NCI-H69 (cell line): ENCODE data around the gene KAZN.
"Not testable (repeated sequence)": the region's sequence is repeated elsewhere in the genome, so short reads cannot be mapped to it uniquely, and the experiment has no call there.

Experiments used
- DNase-seq: peaks from one replicate; lab custom pipeline; 2025; lab: John Stamatoyannopoulos, UW

The KAZN gene

DNA sequence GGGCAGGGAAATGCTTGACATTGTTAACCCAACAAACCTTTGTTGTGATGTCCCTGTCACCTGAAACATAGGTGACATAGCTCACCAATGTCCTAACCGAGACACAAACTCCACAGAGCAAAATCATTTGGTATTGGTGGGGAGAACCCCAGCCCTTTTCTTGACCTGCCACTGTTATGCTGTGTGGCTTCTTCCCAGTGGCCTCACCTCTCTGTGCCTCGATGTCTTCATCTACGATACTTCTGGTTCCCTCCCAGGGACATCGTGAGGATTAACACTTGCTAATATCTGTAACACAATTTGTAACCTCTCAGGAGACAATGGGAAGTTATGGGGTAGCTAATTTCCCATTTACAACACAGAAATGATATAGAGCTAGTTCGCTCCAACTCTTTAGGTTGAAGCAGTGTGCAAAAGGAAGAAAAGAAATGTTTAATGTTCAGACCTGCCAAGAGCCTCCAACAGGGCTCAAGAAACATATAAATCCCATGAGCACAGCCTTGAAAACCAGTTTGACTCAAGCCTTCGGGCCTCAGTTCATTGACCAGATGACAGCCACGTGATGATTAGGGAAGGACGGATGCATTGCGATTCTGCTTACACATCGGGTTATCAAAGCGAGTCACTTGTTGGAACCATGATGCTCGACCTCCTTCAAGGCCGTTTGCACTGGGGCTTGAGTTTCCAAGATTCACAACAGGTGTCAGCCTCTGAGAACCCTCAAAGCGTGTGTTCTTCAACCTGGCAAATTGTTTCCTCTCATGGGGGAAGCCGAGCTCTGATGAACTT, 517.3 kb downstream of the KAZN start:
- no peak for DNase-seq

DNA sequence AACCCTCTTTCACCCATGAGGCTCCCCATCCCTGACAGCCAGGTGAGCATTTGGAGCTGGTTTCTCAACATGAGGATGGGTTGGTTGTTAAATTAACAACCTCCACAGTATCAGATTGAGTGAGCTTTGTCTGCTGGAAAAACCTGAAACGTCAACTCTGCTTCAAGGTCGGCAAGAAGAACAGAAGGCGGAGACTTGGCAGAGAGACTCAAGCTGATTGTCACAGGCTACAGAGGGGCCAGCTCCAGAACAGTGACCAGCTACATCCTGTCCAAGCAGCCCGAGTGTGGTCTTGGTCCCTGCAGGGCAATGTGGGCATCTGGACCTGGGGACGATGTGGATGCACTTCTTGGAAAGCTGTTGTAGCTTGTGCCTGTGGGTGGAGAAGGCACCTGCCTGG, 518.5 kb downstream of the KAZN start:
- DNase-seq = no peak

DNA sequence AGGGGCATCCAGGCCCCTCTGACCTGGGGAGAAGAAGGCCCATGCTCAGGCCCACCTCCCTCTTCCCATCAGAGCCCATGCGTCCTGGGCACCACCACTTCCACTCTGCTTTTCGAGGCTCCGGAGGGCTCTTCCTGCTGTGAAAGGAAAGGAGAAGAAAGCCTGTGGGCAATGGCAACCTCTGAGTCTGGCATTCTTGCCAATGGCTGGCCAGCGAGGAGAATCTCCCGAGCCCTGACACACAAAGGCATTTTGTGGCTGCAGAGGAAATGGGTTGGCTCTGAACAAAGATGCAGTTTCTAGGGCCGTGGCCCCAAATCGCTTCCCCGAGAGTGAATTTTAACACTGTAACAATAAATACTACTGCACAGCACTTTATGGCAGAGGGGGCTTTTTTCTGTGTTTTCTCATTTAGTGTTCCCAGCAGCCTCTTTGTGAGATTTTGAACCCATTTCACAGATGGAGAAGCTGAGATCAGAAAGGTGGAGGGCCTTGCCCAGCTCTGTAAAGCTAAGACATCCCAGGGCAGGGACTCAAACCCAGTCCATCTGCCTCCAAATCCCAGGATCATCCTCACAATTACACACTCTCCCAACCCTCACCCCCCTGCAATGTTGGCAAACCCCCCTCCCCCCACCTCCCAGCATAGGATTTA, 519.3 kb downstream of the KAZN start:
- no peak for DNase-seq

DNA sequence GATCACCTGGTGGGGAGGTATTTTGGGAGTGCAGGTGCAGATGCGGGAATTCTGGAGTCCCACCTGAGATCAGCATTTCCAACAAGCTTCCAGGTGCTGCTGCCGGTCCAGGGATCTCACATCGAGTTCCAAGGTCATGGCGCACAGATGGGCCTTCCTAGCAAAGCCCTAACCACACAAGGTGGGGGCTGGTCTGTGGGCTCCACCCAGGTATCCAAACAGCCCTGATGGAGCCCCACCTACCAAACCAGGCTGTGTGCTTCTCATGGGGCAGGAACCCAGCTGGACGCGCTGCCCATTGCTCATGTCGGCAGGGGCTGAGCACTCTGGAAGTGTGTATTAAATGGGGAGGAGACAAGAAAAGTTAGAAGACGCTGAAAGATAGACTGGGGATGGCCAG, 520.1 kb downstream of the KAZN start:
- DNase-seq = no peak

DNA sequence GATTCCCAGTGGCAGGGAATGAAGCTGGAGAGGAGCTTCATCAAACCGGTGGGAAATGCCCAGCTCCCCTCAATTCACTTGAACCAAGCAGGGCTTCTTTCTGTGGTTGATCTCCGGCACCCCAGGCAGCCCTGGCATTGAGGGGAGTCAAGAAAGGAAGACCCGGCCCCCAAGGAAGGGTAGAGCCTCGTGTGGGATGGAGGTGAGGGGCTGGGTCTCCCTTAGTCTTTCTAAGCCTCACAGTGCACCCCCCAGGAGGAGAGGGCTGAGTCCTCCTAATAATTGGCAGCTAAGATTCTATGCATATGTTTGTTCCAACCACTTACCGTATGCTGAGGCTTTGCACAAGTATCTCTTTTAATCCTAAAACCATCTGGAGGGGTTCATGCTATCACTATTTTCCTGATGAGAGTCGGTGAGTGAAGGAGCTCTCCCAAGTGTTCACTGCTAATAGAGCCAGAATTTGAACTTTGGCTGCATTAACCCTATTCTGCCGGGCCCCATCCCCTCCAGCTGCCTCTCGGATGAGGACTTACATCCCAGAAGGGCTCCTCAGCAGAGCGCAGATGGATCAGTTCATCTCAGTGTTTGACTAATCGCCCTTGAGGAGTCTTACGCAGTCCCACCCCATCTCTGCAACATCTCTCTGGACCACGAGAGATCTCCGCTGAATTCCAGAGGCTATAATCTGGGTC, 521.9 kb downstream of the KAZN start:
- DNase-seq = no peak

DNA sequence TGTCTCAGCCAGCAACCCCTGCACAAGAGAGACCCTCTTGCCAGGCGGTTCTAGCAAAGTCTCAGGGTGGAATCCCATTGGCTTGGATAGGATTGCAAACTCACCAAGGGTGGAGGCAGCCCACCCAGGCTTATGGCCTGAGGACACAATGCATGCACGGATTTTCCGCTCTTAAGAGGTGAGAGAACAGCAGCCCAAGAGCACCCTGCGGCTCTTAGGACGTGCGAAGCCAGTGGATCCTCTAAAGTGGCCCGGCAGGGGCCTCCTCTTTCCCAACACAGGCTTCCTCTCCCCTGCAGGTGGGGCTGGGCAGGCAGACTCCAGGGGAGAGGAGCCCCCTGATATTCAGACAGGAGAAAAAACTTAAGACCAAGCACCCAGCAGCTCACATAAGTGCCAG, 523.8 kb downstream of the KAZN start:
- peak; percentile 22 for DNase-seq

DNA sequence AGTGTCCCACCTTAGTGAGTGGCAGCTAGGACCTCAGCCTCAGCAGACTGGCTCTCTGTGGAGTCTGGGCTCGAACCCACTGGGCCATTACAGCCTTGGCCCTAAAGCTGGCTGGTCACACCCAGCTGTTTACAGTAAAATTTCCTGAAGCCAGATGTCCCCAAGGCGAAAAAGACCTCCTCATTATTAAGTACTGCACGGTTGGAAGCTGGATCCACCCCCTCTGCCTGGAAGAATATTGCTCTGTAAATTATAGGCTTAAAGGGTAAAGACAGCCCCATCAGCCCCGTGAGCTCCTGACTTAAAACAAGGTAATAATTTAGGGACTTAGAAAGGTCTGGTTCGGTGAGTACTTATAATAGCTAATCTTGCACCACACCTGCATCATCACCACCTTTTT, 524.8 kb downstream of the KAZN start:
- peak; percentile 93 for DNase-seq

DNA sequence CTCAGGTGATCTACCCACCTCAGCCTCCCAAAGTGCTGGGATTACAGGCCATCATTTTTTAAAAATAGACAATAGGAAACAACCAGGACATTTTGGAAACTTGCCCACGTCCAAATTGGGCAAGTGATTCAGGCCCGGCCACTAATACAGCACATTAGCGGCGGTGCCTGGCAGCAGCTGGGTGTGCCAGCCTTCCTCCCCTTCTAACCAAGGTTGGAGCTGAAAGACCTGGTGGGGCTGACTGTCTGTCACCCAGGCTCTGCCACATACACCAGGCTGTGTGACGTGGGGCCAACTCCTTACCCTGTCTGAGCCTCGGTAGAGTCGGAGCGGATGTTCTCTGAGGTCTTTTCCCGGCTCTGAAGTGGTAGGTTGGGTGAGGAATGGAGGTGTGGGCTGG, 525.4 kb downstream of the KAZN start:
- peak; percentile 81 for DNase-seq

DNA sequence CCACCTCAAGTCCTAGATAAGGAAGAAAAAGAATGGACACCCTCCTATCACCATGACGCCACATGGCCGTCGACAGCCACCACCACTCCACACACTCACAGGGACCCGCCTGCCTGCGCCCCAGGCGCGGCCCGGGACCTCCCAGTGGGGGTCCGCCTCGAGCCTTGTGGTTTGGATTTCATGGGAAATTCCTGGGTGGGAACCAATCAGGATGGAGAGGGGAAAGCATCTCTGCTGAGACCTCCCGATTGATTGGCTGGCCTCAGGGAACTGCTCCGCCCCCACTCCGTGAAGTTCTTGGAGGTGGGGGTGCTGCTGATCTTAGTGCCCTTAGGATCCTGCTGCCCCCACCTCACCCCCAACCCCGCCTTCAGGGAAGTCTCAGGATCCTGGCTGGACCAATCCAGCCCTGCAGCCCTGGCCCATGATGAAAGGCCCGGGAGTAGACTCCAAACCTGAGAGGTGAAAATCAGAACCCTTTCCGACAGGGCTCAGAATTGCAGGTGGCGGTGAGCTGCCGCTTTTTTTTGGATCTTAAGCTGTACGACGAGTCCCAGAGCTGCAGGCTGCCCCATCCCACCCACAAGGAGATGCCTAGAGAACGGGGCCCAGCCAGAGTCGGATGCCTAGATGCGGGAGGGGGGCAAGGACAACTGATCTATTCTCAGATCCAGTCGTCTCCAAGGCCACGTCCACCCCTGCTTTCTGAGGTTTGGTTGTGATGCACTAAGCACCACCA, 526.0 kb downstream of the KAZN start:
- no peak for DNase-seq

DNA sequence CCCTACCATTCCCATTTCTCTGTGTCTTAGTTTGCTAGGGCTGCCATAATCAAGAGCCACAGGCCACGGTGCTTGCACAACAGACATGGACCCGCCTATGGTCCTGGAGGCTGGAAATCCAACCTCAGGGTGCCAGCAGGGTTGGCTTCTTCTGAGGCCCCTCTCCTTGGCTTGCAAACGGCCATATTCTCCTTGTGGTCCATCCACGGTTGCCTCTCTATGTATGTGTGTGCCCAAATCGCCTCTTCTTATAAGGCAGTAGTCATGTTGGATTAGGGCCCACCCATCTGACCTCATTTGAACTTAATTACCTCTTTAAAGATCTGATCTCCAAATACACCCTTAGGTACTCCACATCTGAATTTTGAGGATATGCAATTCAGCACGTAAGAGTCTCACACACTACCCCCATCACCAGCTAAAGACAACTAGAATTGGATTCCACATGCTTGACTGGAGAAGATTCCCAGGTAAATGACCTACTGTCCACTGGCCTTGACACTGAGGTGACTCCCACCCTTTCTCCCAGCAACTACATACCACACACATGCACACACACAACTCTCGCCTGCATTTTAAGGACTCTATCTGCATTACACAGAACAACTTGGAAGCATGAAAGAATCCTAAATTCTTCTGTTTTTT, 526.7 kb downstream of the KAZN start:
- no peak for DNase-seq

DNA sequence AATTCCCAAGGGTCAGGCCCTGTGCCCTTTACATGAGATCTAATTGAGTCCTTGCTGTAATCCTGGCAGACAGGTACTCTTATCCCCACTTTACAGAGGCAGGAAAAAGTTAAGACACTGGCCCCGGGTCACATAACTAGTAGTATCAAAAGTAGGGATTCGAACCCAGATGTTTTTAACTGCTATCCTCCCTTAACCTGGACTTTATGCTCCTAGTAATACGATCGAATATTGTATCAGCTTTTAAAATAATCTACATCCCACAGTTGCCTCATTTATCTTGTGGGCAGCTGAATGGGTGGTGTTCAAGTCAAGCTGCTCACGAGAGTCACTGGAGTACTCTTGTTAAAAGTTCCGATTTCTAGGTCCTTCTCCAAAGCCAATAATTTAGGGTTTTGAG, 529.6 kb downstream of the KAZN start:
- no peak for DNase-seq

DNA sequence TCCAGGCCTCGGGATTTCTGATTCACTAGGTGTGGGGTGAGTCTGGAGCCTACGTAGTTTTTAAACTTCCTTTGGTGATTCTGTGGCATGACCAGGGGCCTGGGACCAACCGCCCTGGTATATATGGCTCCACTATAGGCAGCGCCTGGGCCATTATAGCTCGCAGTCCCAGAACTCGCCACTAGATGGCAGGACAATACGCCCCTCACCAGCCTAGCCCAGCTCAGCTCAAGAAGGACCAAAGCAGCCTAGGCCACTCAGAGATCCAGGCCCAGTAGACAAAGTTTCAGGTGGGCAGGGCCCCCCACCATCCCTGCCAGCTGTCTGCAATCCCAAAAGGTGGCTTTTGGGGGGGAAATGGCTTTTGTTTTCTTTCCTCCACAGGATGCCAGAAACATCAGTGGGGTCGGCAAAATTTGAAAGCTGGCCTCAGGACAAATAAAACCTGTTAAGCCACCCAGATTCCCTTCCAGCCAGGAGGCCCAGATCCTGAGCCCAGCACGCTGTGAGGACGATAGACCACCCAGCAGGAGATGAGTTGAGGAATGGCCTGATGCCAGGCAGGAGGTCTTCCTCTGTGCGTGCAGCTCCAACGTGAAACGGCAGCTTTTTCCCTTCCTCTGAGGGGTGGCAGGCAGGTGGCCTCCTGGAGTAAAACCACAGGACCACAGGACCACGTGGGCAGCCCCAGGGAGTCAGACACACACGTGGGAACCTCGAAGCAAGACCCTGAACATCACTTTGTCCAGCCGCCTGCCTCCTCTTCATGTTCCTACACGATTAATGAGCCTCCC, 530.2 kb downstream of the KAZN start:
- peak; percentile 69 for DNase-seq

DNA sequence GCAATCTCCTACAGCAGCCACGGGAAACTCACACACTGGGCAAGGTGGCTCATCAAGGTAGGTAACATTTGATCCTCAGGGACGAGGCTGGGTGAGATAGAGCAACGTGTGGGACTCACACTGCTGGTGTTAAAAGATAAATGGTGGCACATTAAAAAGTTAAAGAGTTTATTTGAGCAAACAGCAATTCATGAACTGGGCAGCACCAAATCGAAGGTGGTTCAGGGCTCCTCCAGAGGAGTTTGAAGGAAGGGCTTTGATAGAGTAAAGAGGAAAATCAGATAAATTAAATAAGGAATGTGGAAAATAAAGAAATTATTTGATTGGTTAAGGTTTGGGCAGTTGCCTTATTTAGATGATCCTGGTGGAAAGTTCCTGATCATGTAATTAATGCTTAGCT, 531.5 kb downstream of the KAZN start:
- no peak for DNase-seq

DNA sequence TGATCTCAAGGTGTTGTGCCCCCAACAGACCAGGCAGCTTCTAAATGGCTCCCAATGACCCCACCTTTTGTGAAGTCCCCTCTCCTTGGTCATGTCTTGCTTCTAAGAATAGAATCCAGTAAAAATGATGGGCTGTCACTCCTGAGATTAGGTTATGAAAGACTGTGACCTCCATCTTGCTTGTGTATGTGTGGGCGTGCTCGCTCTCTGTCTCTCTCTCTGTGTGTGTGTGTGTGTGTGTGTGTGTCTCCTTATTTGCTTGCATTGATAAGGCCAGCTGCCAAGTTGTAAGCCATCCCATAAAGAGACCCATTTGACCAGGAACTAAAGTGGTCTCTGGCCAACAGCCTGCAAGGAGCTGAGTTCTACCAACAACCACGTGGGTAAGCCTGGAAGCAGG, 532.1 kb downstream of the KAZN start:
- no peak for DNase-seq

DNA sequence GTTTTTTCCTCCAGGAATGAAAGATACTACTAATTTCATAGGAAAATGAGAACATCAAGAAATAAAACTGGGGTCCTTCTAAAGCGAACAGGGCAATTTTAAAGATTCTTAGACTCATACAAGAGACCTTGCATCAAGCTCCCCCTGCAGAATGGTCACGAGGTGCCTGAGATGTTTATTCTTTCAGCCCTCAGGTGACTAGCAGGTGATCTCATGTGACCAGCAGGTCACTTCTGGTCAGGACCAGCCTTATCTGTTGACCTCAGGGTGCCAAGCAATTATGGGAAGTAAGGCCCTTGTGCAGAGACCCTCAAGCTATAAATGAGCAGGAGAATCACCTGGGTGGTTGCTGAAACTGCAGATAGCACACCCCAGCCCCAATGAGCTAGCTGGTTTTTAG, 534.5 kb downstream of the KAZN start:
- no peak for DNase-seq

DNA sequence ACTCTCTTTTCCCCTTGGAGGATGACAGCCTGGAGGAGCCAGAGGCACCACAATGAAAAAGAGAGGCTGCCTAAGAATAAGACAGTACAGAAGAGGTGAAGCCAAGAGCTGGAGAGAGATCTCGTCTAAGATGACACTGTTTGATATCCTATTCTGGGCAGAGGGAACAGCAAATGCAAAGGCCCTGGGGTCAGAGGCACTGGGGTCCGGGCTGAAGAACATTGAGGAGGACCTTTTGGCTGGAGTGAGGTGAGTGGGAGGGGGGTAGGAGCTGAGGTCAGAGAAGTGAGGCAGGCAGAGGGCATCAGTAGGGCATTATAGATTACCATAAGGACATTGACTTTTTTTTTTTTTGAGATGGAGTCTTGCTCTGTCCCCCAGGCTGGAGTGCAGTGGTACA, 535.8 kb downstream of the KAZN start:
- DNase-seq = no peak

DNA sequence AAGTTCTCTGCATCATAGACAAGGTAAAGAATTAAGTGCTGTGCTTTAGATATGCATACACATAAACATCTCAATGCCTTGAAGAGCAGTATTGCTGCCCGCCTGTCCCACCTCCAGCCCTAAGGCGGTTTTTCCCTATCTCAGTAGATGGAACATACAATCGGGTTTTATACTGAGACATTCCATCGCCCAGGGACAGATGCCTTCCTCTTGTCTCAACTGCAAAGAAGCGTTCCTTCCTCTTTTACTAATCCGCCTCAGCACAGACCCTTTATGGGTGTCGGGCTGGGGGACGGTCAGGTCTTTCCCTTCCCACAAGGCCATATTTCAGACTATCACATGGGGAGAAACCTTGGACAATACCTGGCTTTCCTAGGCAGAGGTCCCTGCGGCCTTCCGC, 537.1 kb downstream of the KAZN start:
- not testable (repeated sequence) for DNase-seq

DNA sequence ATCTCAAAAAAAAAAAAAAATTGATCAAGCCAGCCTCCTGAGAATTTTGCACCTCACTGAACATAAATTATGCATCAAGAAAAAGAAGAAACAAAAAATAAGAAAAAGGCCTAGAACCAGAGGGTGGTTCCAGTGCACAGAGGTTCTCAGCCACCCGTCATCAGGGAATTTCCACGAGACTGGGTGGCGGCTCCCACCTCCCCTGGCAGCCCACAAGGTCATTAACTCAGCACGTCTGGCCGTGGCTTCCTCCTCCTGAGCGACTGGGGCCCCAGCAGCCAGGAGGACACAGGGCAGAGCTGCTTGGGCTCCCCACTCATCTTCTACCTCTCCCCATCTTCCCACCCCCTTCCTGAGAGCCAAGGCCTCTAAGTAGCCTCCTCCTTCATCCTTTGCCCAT, 539.3 kb downstream of the KAZN start:
- DNase-seq = no peak

DNA sequence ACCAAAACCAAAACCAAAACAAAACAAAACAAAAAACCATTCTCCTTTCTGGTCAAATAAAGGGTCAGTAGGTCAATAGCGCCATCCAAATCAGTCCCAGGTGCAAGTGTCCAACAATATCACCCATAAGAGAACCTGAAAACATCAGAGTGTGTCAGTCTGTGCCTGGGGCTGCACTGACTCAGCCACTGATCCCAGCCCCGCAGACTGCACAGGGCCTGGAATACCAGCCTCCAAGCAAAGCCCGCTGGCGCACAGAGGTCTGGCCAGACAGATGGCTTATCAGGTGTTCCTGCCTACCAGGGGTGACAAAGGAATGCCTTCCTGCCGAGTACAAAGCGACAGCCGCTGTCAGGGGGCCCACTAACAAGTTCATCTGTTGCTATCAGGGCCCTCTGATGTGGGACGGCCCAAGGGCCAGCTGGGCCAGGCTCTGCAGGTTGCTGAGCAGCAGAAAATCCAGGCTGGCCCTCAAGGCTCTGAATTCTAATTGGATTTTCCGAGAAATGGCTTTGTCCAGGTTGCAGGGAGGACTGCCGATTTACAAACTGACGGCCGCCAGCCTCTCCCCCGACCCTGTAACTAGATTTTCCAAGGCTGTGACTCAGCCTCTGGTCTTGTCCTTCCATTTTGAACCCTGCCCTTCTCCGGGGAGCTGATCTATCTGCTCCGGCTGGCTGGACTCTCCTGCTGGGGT, 541.3 kb downstream of the KAZN start:
- peak; percentile 67 for DNase-seq

DNA sequence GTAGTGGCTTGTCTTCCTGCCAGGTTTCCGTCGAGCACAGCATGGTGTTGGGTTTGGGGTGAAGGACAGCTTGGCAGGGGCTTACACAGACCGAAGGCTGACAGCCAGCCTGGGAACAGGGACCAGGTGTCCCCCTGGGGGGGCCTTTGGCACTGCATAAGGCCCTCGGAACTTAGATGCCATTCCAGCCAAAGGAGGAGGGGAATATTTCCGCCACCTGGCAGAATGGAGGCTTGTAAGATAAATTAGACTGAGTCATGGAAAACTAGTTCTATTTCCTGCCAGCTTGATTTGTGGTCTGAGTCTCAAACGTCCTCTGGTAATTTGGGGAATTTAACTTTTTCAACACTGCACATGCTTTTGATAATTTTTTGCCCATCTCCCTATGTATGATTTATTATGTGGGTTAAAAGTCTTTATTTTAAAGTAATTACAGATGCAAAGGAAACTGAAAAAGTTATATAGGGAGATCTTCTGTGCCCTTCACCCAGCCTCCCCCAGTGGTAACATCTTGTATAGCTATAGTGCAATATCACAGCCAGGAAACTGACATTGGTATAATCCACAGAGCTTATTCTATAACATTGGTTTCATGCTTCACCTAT, 543.6 kb downstream of the KAZN start:
- peak; percentile 79 for DNase-seq
